Mucosa of stomach (tissue), 1 donor: ENCODE results near the gene MAGI1.

Experiments
- H3K27me3 ChIP-seq: one replicate; pipeline ENCODE4 v1.7.0; 2013; ENCODE audit warnings: mild to moderate bottlenecking, low read length; ENCODE audit not compliant: control insufficient read depth, insufficient read depth
- H3K36me3 ChIP-seq: one replicate; pipeline ENCODE4 v1.7.0; 2013; ENCODE audit warnings: low read length; ENCODE audit not compliant: control insufficient read depth, insufficient read depth
- H3K4me1 ChIP-seq: one replicate; pipeline ENCODE4 v1.7.0; 2013; ENCODE audit warnings: mild to moderate bottlenecking, low read length; ENCODE audit not compliant: control insufficient read depth, insufficient read depth
- H3K4me3 ChIP-seq: one replicate; pipeline ENCODE4 v1.7.0; 2013; ENCODE audit warnings: low read length
- H3K9ac ChIP-seq: one replicate; pipeline ENCODE4 v1.7.0; 2013; ENCODE audit warnings: mild to moderate bottlenecking, low read length, moderate library complexity
- H3K9me3 ChIP-seq: one replicate; pipeline ENCODE4 v1.7.0; 2013; ENCODE audit warnings: mild to moderate bottlenecking, low read length, moderate library complexity; ENCODE audit not compliant: control insufficient read depth
- donor health status: Pancreatic carcinoma.

MAGI1 gene

GRCh38 chr3:65381496-65382010, 657.2 kb downstream of the MAGI1 start:
- Histone ChIP-seq H3K9ac (no peak overlapping the region), H3K4me1 (no peaks in the 10 kb centered on the region), H3K36me3 (no peaks in the 10 kb centered on the region), H3K4me3 (no peak overlapping the region), H3K27me3 (no peaks in the 10 kb centered on the region), H3K9me3 (no peaks in the 10 kb centered on the region)

- no peaks in the 10 kb centered on the region for H3K36me3 ChIP-seq
- no peaks in the 10 kb centered on the region for H3K27me3 ChIP-seq
- no peaks in the 10 kb centered on the region for H3K9me3 ChIP-seq
- H3K4me3 ChIP-seq: no peak overlapping the region
- no peak overlapping the region for H3K9ac ChIP-seq
- no peaks in the 10 kb centered on the region for H3K4me1 ChIP-seq
Measured at GRCh38 chr3:65379223-65379622, 659.5 kb downstream of the MAGI1 start.

DNA sequence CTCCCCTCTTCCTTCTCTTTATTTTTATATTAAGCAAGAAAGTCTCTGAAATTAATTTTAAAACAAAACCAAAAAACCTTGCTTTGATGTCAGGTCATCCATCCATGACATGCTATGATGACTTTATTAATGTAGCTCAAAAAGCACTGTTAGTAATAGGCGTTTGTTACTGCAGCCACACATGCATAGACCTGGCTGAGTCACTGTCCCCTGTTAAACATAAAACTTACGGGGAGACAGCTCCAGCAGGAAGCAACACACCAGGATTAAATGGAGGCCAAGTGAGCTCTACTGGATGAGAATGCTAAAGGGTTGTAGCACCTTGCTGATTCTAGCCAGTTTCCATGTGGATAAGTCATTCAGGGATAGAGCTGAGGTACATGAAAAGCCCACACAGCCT, 661.1 kb downstream of the MAGI1 start:
- no peaks in the 10 kb centered on the region for H3K9me3 ChIP-seq
- no peaks in the 10 kb centered on the region for H3K27me3 ChIP-seq
- no peak overlapping the region for H3K4me3 ChIP-seq
- H3K4me1 ChIP-seq: no peaks in the 10 kb centered on the region
- H3K9ac ChIP-seq: no peak overlapping the region
- H3K36me3 ChIP-seq: no peaks in the 10 kb centered on the region

DNA sequence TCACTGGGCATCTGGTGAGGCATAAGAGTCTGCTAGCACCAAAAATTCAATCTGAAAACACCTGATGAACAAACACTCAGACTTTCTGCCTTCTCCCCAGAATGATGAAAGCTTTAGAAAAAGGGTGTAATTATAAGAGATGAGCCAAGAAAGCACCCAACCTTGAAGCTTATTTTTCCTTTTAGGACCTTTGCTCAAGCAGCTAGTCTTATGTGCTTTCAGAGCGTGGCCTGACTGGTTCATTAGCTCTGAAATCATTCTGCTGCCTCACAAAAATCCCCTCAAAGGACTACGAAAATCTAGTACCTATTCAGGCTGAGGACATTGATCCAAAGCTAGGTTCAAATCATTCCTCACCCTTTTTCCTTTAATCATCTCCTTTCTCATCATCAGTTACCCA, 662.3 kb downstream of the MAGI1 start:
- no peaks in the 10 kb centered on the region for H3K36me3 ChIP-seq
- H3K9ac ChIP-seq: no peak overlapping the region
- no peaks in the 10 kb centered on the region for H3K9me3 ChIP-seq
- H3K27me3 ChIP-seq: no peaks in the 10 kb centered on the region
- no peak overlapping the region for H3K4me3 ChIP-seq
- H3K4me1 ChIP-seq: no peaks in the 10 kb centered on the region

- Histone ChIP-seq H3K9me3 (no peaks in the 10 kb centered on the region), H3K4me1 (no peaks in the 10 kb centered on the region), H3K36me3 (no peaks in the 10 kb centered on the region), H3K9ac (no peak overlapping the region), H3K4me3 (no peak overlapping the region), H3K27me3 (no peaks in the 10 kb centered on the region)
Measured at GRCh38 chr3:65371053-65371452, 667.7 kb downstream of the MAGI1 start.

GRCh38 chr3:65368866-65369265, 669.9 kb downstream of the MAGI1 start:
- Histone ChIP-seq H3K27me3 (no peaks in the 10 kb centered on the region), H3K9ac (no peak overlapping the region), H3K4me3 (no peak overlapping the region), H3K36me3 (no peaks in the 10 kb centered on the region), H3K4me1 (no peaks in the 10 kb centered on the region), H3K9me3 (no peaks in the 10 kb centered on the region)

- Histone ChIP-seq H3K4me3 (no peak overlapping the region), H3K36me3 (no peaks in the 10 kb centered on the region), H3K9ac (no peak overlapping the region), H3K4me1 (no peaks in the 10 kb centered on the region), H3K27me3 (no peaks in the 10 kb centered on the region), H3K9me3 (no peaks in the 10 kb centered on the region)
Measured at GRCh38 chr3:65362688-65363087, 676.0 kb downstream of the MAGI1 start.

GRCh38 chr3:65361448-65361847, 677.3 kb downstream of the MAGI1 start:
- Histone ChIP-seq H3K4me1 (no peaks in the 10 kb centered on the region), H3K4me3 (no peak overlapping the region), H3K27me3 (no peaks in the 10 kb centered on the region), H3K9ac (no peak overlapping the region), H3K36me3 (no peaks in the 10 kb centered on the region), H3K9me3 (no peaks in the 10 kb centered on the region)

GRCh38 chr3:65356331-65357248, 682.1 kb downstream of the MAGI1 start:
- H3K9ac ChIP-seq: no peak overlapping the region
- no peak overlapping the region for H3K4me3 ChIP-seq
- no peaks in the 10 kb centered on the region for H3K9me3 ChIP-seq
- H3K36me3 ChIP-seq: no peaks in the 10 kb centered on the region
- no peaks in the 10 kb centered on the region for H3K4me1 ChIP-seq
- H3K27me3 ChIP-seq: no peaks in the 10 kb centered on the region

DNA sequence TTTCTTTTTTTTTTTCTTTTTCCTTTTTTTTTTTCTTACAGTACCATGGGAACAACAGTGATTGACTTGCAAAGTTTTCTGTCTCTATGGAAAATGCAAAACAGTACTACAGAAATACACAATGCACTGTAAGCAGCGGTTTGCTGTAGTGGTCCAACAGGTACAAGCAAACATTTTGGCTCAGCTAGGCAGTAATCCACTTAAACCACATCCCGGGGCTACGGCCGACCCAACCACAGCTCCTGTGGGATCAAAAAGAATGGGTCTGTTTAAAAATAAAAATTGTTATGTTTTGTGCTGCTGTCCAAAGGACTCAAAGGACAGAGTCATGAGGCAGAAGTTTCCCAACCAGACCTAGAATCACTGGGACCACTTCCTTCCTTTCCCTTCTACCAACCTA, 683.8 kb downstream of the MAGI1 start:
- H3K36me3 ChIP-seq: no peaks in the 10 kb centered on the region
- H3K9me3 ChIP-seq: no peaks in the 10 kb centered on the region
- H3K9ac ChIP-seq: no peak overlapping the region

DNA sequence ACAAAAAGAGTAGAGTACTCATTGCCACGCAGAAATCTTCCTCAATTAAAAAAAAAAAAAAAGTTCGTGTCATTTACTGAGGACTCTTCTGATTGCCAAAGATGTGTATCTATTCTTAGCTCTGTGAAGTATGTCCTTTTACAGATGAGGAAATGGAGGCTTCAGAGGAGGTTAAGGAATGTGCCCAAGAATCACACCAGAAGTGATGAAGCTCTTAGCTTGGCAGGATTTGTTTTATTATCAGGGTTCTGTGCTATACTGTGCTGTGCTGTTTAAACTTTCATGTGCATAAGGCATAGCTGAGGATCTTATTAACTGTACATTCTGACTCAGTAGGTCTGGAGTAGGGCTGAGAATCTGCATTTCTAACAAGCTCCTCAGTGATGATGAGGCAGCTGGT, 685.8 kb downstream of the MAGI1 start:
- Histone ChIP-seq H3K27me3 (no peaks in the 10 kb centered on the region), H3K9ac (no peak overlapping the region)

More for the DNA sequence above, 683.8 kb downstream of the MAGI1 start:
- Histone ChIP-seq H3K4me1 (no peaks in the 10 kb centered on the region), H3K4me3 (no peak overlapping the region), H3K27me3 (no peaks in the 10 kb centered on the region)

DNA sequence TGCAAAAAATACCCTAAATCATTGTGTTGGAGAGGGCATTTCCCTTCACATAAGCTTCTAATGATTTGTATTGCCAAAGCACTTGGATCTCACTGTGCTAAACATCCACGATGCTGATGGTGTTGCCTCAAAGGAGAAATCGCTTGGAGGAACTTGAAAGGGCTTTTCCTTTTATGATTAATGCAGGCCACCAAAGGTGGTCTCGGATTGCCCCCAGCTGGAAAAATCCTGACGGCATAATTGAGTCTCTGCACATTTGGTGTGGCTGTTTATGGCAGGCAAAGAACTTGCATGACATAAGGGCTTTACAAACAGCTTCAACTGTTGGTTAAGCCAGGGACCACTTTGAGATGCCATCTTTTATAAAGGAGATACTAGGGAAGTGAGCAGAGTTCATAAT, 687.0 kb downstream of the MAGI1 start:
- no peak overlapping the region for H3K9ac ChIP-seq
- H3K36me3 ChIP-seq: no peaks in the 10 kb centered on the region
- H3K27me3 ChIP-seq: no peaks in the 10 kb centered on the region
- no peak overlapping the region for H3K4me3 ChIP-seq
- H3K9me3 ChIP-seq: no peaks in the 10 kb centered on the region
- H3K4me1 ChIP-seq: no peaks in the 10 kb centered on the region

More for the DNA sequence above, 685.8 kb downstream of the MAGI1 start:
- H3K36me3 ChIP-seq: no peaks in the 10 kb centered on the region
- no peak overlapping the region for H3K4me3 ChIP-seq
- H3K9me3 ChIP-seq: no peaks in the 10 kb centered on the region
- no peaks in the 10 kb centered on the region for H3K4me1 ChIP-seq
